GM12801 (cell line): ENCODE data around the gene MNAT1.

Experiments
- CTCF ChIP-seq: IDR thresholded peaks from one replicate; pipeline ENCODE4 v1.5.1; 2011; ENCODE audit warnings: control low read depth; ENCODE audit not compliant: insufficient read length; ENCODE audit errors: extremely low read depth

The MNAT1 gene

DNA sequence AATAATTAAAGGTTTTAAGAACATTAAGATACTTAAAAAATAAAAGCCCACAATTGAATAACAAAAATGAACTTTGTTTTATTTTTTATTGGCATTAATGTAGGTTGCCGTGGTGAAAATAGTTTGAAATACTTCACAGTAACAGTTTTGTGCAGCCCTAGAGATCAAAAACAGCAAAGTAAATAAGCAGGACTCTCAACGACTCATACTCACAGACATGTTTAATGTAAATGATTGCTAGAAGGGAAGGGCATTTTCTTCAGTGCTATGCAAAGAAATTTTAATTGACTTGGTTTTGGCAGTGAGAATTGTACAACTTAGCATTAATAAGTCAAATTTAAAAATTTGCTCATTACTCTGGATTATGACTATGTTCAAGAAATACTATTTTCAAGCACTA lies 230.3 kb downstream of the MNAT1 start:
- TF ChIP-seq CTCF = no peak

DNA sequence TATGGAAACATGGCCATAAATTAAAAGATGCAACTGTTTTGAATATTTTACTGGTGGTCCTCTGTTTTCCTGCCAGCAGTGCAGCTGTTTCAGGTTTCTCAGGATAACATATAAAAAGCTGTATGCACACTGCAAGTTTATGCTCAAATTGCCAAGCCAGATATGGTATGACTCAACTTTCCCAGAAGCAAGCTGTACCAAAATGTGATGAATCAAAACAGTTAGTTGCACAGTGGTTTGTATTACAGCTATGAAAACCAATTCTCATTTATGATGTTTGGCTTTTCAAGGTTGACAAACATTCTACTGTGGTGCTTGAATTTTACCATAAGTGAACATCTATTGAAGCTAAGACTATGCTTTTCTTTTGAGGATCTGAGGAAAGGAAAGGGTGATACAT lies 230.8 kb downstream of the MNAT1 start:
- no peak for TF ChIP-seq CTCF

DNA sequence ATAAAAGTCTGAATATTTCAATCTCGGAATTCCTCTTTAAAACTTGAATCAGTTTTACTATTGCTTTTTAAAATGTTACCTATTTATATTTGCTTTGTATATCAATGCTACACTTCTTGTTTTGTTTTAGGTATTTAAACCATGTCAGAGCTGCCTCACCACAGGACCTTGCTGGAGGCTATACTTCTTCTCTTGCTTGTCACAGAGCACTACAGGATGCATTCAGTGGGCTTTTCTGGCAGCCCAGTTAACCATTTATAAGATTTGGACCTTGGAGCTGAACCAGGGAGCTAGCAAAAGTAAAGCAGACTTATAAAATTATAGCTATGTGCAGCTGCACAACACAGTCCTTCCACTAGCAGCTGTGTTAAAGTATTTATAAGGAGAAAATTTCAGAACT lies 233.5 kb downstream of the MNAT1 start:
- no peak for TF ChIP-seq CTCF

DNA sequence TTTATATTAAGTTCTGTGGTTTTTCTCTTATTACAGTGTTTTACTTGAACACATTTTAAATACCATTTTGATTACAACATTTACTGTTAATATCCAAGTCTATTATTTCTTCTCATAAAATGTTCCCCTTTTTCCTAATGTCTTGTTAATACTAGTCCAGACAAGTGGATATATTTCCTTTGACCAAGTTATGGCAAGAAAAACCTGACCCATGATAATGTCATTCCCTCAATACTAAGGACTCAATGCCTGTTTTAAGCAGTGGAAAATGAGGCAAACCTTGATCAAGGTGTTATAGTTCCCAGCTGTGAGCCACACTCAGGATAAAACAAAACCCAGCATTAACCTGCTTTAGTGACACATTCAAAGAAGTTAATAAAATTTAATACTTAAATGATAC lies 234.1 kb downstream of the MNAT1 start:
- TF ChIP-seq CTCF = no peak

- TF ChIP-seq CTCF = no peak
Observed at GRCh38 chr14:60970146-60970545, 235.6 kb downstream of the MNAT1 start.

DNA sequence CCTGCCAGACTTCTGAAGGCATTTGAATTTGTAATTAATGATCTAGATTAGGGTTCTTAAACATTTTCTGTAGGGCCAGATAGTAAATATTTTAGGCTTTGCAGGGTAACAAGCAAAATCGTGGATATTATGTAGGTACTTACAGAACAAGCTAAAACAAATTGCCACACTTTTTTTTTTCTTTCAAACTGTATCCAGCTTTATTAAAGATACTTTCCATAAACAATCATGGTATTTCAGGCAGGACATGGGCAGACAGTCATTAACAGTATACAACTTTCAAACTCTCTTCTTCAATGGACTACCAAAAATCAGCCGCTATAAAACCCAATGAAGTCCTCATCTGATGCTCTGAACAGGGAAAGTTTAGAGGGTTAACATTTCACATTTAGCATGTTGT lies 236.7 kb downstream of the MNAT1 start:
- no peak for TF ChIP-seq CTCF

DNA sequence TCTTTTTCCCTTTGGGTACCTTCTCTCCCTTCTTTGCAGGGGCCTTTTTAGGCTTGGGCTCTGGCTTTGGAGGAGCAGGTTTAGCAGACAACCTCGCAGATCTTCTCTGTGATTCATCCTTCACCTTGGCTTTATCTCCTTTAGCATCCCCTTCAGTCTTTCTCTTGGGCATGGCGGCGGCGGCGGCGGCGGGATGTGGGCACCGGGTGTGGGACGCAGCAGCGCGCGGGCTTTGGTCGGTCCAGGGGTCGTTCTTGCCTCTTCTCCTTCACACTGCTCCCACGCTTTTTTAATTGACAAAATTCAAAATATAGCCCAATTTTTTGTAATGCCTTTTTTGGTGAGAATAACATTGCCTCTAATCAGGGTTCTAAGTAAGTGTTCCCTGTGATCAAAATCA lies 237.7 kb downstream of the MNAT1 start:
- no peak for TF ChIP-seq CTCF

DNA sequence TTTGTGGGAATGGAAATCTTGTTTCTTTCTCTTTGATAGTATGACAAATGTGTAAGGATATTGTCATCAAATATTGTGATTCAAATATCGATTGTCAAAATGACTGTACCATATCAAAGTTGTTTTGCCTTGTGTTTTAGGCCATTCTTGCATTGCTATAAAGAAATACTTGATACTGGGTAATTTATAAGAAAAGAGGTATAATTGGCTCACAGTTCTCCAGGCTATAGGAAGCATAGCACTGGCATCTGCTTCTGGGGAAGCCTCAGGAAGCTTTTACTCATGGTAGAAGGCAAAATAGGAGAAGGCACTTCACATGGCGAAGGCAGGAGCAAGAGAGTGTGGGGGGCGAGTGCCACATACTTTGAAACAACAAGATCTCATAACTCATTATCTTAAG lies 238.5 kb downstream of the MNAT1 start:
- no peak for TF ChIP-seq CTCF
